Lower lobe of right lung (tissue), 2 donors: ENCODE results near the gene WAC. TPM values are rescaled to one million over a fixed set of nuclear protein-coding genes. Genes with fewer than 3 reads are reported as not detected.
A peak's percentile ranks its signal among the peaks of the same experiment; 100 is the strongest.

Source experiments
- ATAC-seq, 2 donors: fragments of 200-7000 bp; cut with Tn5 transposase; one replicate each; pipeline ENCODE4 v1.9.1; 2020 to 2022; ENCODE audit warnings: mild to moderate bottlenecking in 2 of 2, moderate library complexity in 2 of 2
- DNase-seq: peaks from one replicate; pipeline ENCODE4 v3.0.0-alpha.2; 2020
- H3K27ac ChIP-seq: fragments of 200-600 bp; one replicate; pipeline ENCODE4 v1.8.0; 2022
- H3K27me3 ChIP-seq: fragments of 200-600 bp; one replicate; pipeline ENCODE4 v1.8.0; 2022; ENCODE audit warnings: low read depth
- H3K36me3 ChIP-seq: fragments of 200-600 bp; one replicate; pipeline ENCODE4 v1.8.0; 2022; ENCODE audit warnings: mild to moderate bottlenecking
- H3K4me1 ChIP-seq: fragments of 200-600 bp; one replicate; pipeline ENCODE4 v1.8.0; 2022
- H3K4me3 ChIP-seq: fragments of 200-600 bp; one replicate; pipeline ENCODE4 v1.8.0; 2022; ENCODE audit warnings: mild to moderate bottlenecking
- H3K9me3 ChIP-seq: fragments of 200-600 bp; one replicate; pipeline ENCODE4 v1.8.0; 2022
- CTCF ChIP-seq: fragments of 200-600 bp; IDR thresholded peaks from one replicate; pipeline ENCODE4 v1.8.0; 2022; ENCODE audit warnings: antibody characterized with exemption, mild to moderate bottlenecking
- intact Hi-C: fragments of 100-400 bp; cut with DNase I; formaldehyde crosslinking; loops from one replicate; pipeline ENCODE4 v1.11.0; 2022
- total RNA-seq: library from RNA; stranded (reverse); fragmentation: NEBNext Ultra II Directional; extraction: Animal tissue kit (Norgen Biotek cat#: 25700); gene quantifications from one replicate; pipeline ENCODE4 v1.2.1, GENCODE V29; 2021
- donor health status: DM: no; HTN: yes; CAD: no; lungs with severe emphysema.

WAC gene
- total RNA-seq, 1 donor from 2014 or later, result 123 TPM

- ATAC-seq (no peak), DNase-seq (no peak)
- intact Hi-C loops, result no loop called here
- no peaks in the 10 kb centered on the region for H3K27me3 ChIP-seq
- no peak overlapping the region for H3K27ac ChIP-seq
- no peaks in the 10 kb centered on the region for H3K9me3 ChIP-seq
- H3K4me1 ChIP-seq, result peaks cover 31% of the 10 kb centered on the region
- TF ChIP-seq CTCF, result no peak
- H3K4me3 ChIP-seq, result no peak overlapping the region
- peaks cover 90% of the 10 kb centered on the region for H3K36me3 ChIP-seq
Observed at GRCh38 chr10:28538595-28538994, 5.7 kb downstream of the WAC start.

- peaks cover 34% of the 10 kb centered on the region for H3K4me1 ChIP-seq
- H3K27ac ChIP-seq, result no peak overlapping the region
- H3K9me3 ChIP-seq, result no peaks in the 10 kb centered on the region
- no peak for DNase-seq
- ATAC-seq, result no peak
- no peak overlapping the region for H3K4me3 ChIP-seq
- intact Hi-C loops, result no loop called here
- H3K36me3 ChIP-seq, result peaks cover 98% of the 10 kb centered on the region
- TF ChIP-seq CTCF, result no peak
- no peaks in the 10 kb centered on the region for H3K27me3 ChIP-seq
Observed at GRCh38 chr10:28540145-28540544, 7.2 kb downstream of the WAC start.

- Histone ChIP-seq H3K36me3 (peaks cover 91% of the 10 kb centered on the region), H3K27me3 (no peaks in the 10 kb centered on the region), H3K4me3 (no peak overlapping the region), H3K27ac (no peak overlapping the region), H3K9me3 (no peaks in the 10 kb centered on the region), H3K4me1 (peaks cover 26% of the 10 kb centered on the region)
- DNase-seq (no peak), ATAC-seq (no peak)
- no peak for TF ChIP-seq CTCF
- intact Hi-C loops, result no loop called here
Observed at GRCh38 chr10:28541717-28542365, 8.9 kb downstream of the WAC start.

- no peaks in the 10 kb centered on the region for H3K27me3 ChIP-seq
- no peak overlapping the region for H3K27ac ChIP-seq
- peaks cover 24% of the 10 kb centered on the region for H3K4me1 ChIP-seq
- ATAC-seq (no peak), DNase-seq (no peak)
- intact Hi-C loops, result no loop called here
- no peaks in the 10 kb centered on the region for H3K9me3 ChIP-seq
- H3K4me3 ChIP-seq, result no peak overlapping the region
- peaks cover 82% of the 10 kb centered on the region for H3K36me3 ChIP-seq
- no peak for TF ChIP-seq CTCF
Observed at GRCh38 chr10:28542728-28543127, 9.8 kb downstream of the WAC start.

- Histone ChIP-seq H3K9me3 (no peaks in the 10 kb centered on the region), H3K27ac (no peak overlapping the region), H3K27me3 (no peaks in the 10 kb centered on the region), H3K4me1 (peaks cover 27% of the 10 kb centered on the region), H3K4me3 (no peak overlapping the region), H3K36me3 (peaks cover 82% of the 10 kb centered on the region)
- no peak for TF ChIP-seq CTCF
- DNase-seq (no peak), ATAC-seq (peak; percentile 77 to 89)
- intact Hi-C loops, result no loop called here
Observed at GRCh38 chr10:28544058-28544457, 11.1 kb downstream of the WAC start.
